IgD-negative memory B cell (primary cell): ENCODE measurements around the gene FRZB. TPM values are rescaled to one million over a fixed set of nuclear protein-coding genes. Genes with fewer than 3 reads are reported as not detected.

Experiments used
- H3K27ac Mint-ChIP-seq, 3 donors: one replicate each; pipeline ENCODE4 v1.8.0; 2020 to 2022; ENCODE audit warnings: mild to moderate bottlenecking in 3 of 3, mixed read lengths in 3 of 3, moderate library complexity in 1 of 3
- H3K27me3 Mint-ChIP-seq: one replicate; pipeline ENCODE4 v1.8.0; 2021; ENCODE audit warnings: mixed read lengths
- H3K36me3 Mint-ChIP-seq: one replicate; pipeline ENCODE4 v1.8.0; 2020; ENCODE audit warnings: mild to moderate bottlenecking, mixed read lengths
- H3K4me1 Mint-ChIP-seq, 3 donors: one replicate each; pipeline ENCODE4 v1.8.0; 2020 to 2022; ENCODE audit warnings: mixed read lengths in 3 of 3, mild to moderate bottlenecking in 1 of 3
- H3K4me3 Mint-ChIP-seq, 4 donors: one replicate each; pipeline ENCODE4 v1.8.0; 2020 to 2022; ENCODE audit warnings: mild to moderate bottlenecking in 4 of 4, mixed read lengths in 4 of 4, moderate library complexity in 3 of 4
- H3K9me3 Mint-ChIP-seq, 3 donors: one replicate each; pipeline ENCODE4 v1.8.0; 2020 to 2021; ENCODE audit warnings: mixed read lengths in 3 of 3, mild to moderate bottlenecking in 1 of 3
- polyA plus RNA-seq: library from polyadenylated mRNA; unstranded; fragments of 300-500 nt; fragmentation: Illumina TruSeq; gene quantifications from one replicate; pipeline ENCODE4 v1.2.3, GENCODE V29; 2021

The FRZB gene
- polyA plus RNA-seq, 1 donor from 2014 or later, result 0.90 TPM

GRCh38 chr2:182834293-182834692 is 32.1 kb downstream of the FRZB start:
- H3K9me3 Mint-ChIP-seq, result no peaks in the 10 kb centered on the region
- no peak overlapping the region for H3K4me3 Mint-ChIP-seq
- peaks cover 0 to 2% (median 0%) of the 10 kb centered on the region in 3 donors for H3K4me1 Mint-ChIP-seq
- peaks cover 6% of the 10 kb centered on the region for H3K27me3 Mint-ChIP-seq
- H3K27ac Mint-ChIP-seq, result no peak overlapping the region
- H3K36me3 Mint-ChIP-seq, result peaks cover 1% of the 10 kb centered on the region

- Mint-ChIP-seq H3K4me3 (no peak overlapping the region), H3K36me3 (peaks cover 1% of the 10 kb centered on the region), H3K9me3 (no peaks in the 10 kb centered on the region), H3K4me1 (peaks cover 0 to 2% (median 0%) of the 10 kb centered on the region in 3 donors), H3K27me3 (peaks cover 3% of the 10 kb centered on the region), H3K27ac (no peak overlapping the region)
Measured at GRCh38 chr2:182833084-182833854, 33.2 kb downstream of the FRZB start.

GRCh38 chr2:182831921-182832320 is 34.5 kb downstream of the FRZB start:
- H3K27ac Mint-ChIP-seq, result no peak overlapping the region
- H3K4me1 Mint-ChIP-seq, result peaks cover 0 to 2% (median 0%) of the 10 kb centered on the region in 3 donors
- no peak overlapping the region for H3K4me3 Mint-ChIP-seq
- peaks cover 3% of the 10 kb centered on the region for H3K27me3 Mint-ChIP-seq
- peaks cover 3% of the 10 kb centered on the region for H3K36me3 Mint-ChIP-seq
- no peaks in the 10 kb centered on the region for H3K9me3 Mint-ChIP-seq

GRCh38 chr2:182831101-182831500 is 35.3 kb downstream of the FRZB start:
- Mint-ChIP-seq H3K27me3 (peaks cover 3% of the 10 kb centered on the region), H3K4me3 (no peak overlapping the region), H3K9me3 (no peaks in the 10 kb centered on the region), H3K4me1 (peaks cover 0 to 2% (median 0%) of the 10 kb centered on the region in 3 donors), H3K27ac (no peak overlapping the region), H3K36me3 (peaks cover 3% of the 10 kb centered on the region)

- no peak overlapping the region for H3K27ac Mint-ChIP-seq
- H3K9me3 Mint-ChIP-seq, result no peaks in the 10 kb centered on the region
- H3K4me1 Mint-ChIP-seq, result no peaks in the 10 kb centered on the region
- no peak overlapping the region for H3K4me3 Mint-ChIP-seq
- peaks cover 3% of the 10 kb centered on the region for H3K36me3 Mint-ChIP-seq
- peaks cover 2% of the 10 kb centered on the region for H3K27me3 Mint-ChIP-seq
Measured at GRCh38 chr2:182827182-182827879, 39.1 kb downstream of the FRZB start.

GRCh38 chr2:182826496-182826895 is 39.9 kb downstream of the FRZB start:
- H3K27me3 Mint-ChIP-seq, result peaks cover 2% of the 10 kb centered on the region
- no peaks in the 10 kb centered on the region for H3K9me3 Mint-ChIP-seq
- peaks cover 3% of the 10 kb centered on the region for H3K36me3 Mint-ChIP-seq
- H3K4me3 Mint-ChIP-seq, result no peak overlapping the region
- H3K4me1 Mint-ChIP-seq, result no peaks in the 10 kb centered on the region
- H3K27ac Mint-ChIP-seq, result no peak overlapping the region

- no peak overlapping the region for H3K27ac Mint-ChIP-seq
- H3K27me3 Mint-ChIP-seq, result peaks cover 2% of the 10 kb centered on the region
- H3K4me1 Mint-ChIP-seq, result no peaks in the 10 kb centered on the region
- no peaks in the 10 kb centered on the region for H3K9me3 Mint-ChIP-seq
- H3K4me3 Mint-ChIP-seq, result no peak overlapping the region
- peaks cover 3% of the 10 kb centered on the region for H3K36me3 Mint-ChIP-seq
Measured at GRCh38 chr2:182826064-182826463, 40.4 kb downstream of the FRZB start.

- no peak overlapping the region for H3K27ac Mint-ChIP-seq
- H3K36me3 Mint-ChIP-seq, result peaks cover 2% of the 10 kb centered on the region
- no peaks in the 10 kb centered on the region for H3K9me3 Mint-ChIP-seq
- no peaks in the 10 kb centered on the region for H3K4me1 Mint-ChIP-seq
- H3K27me3 Mint-ChIP-seq, result peaks cover 2% of the 10 kb centered on the region
- no peak overlapping the region for H3K4me3 Mint-ChIP-seq
Measured at GRCh38 chr2:182824767-182825158, 41.7 kb downstream of the FRZB start.

- Mint-ChIP-seq H3K27me3 (peaks cover 3% of the 10 kb centered on the region), H3K27ac (no peak overlapping the region), H3K9me3 (no peaks in the 10 kb centered on the region), H3K4me3 (no peak overlapping the region), H3K36me3 (peaks cover 1% of the 10 kb centered on the region), H3K4me1 (no peaks in the 10 kb centered on the region)
Measured at GRCh38 chr2:182824056-182824766, 42.2 kb downstream of the FRZB start.

GRCh38 chr2:182822733-182823132 is 43.7 kb downstream of the FRZB start:
- no peaks in the 10 kb centered on the region for H3K9me3 Mint-ChIP-seq
- H3K36me3 Mint-ChIP-seq, result no peaks in the 10 kb centered on the region
- peaks cover 3% of the 10 kb centered on the region for H3K27me3 Mint-ChIP-seq
- no peak overlapping the region for H3K4me3 Mint-ChIP-seq
- H3K4me1 Mint-ChIP-seq, result no peaks in the 10 kb centered on the region
- no peak overlapping the region for H3K27ac Mint-ChIP-seq

- H3K36me3 Mint-ChIP-seq, result no peaks in the 10 kb centered on the region
- H3K27ac Mint-ChIP-seq, result no peak overlapping the region
- no peaks in the 10 kb centered on the region for H3K9me3 Mint-ChIP-seq
- no peaks in the 10 kb centered on the region for H3K4me1 Mint-ChIP-seq
- peaks cover 3% of the 10 kb centered on the region for H3K27me3 Mint-ChIP-seq
- no peak overlapping the region for H3K4me3 Mint-ChIP-seq
Measured at GRCh38 chr2:182821182-182821581, 45.3 kb downstream of the FRZB start.

GRCh38 chr2:182819412-182819811 is 47.0 kb downstream of the FRZB start:
- peaks cover 5% of the 10 kb centered on the region for H3K27me3 Mint-ChIP-seq
- no peaks in the 10 kb centered on the region for H3K9me3 Mint-ChIP-seq
- no peak overlapping the region for H3K27ac Mint-ChIP-seq
- H3K36me3 Mint-ChIP-seq, result no peaks in the 10 kb centered on the region
- no peak overlapping the region for H3K4me3 Mint-ChIP-seq
- H3K4me1 Mint-ChIP-seq, result no peaks in the 10 kb centered on the region

- Mint-ChIP-seq H3K4me1 (no peaks in the 10 kb centered on the region), H3K4me3 (no peak overlapping the region), H3K36me3 (no peaks in the 10 kb centered on the region), H3K27ac (no peak overlapping the region), H3K27me3 (peaks cover 7% of the 10 kb centered on the region), H3K9me3 (no peaks in the 10 kb centered on the region)
Measured at GRCh38 chr2:182818925-182819324, 47.5 kb downstream of the FRZB start.

- H3K9me3 Mint-ChIP-seq, result no peaks in the 10 kb centered on the region
- H3K4me1 Mint-ChIP-seq, result no peaks in the 10 kb centered on the region
- H3K27ac Mint-ChIP-seq, result no peak overlapping the region
- no peak overlapping the region for H3K4me3 Mint-ChIP-seq
- H3K36me3 Mint-ChIP-seq, result no peaks in the 10 kb centered on the region
- peaks cover 7% of the 10 kb centered on the region for H3K27me3 Mint-ChIP-seq
Measured at GRCh38 chr2:182818501-182818900, 47.9 kb downstream of the FRZB start.

- no peak overlapping the region for H3K27ac Mint-ChIP-seq
- no peaks in the 10 kb centered on the region for H3K36me3 Mint-ChIP-seq
- H3K4me1 Mint-ChIP-seq, result no peaks in the 10 kb centered on the region
- H3K4me3 Mint-ChIP-seq, result no peak overlapping the region
- H3K9me3 Mint-ChIP-seq, result no peaks in the 10 kb centered on the region
- peaks cover 5% of the 10 kb centered on the region for H3K27me3 Mint-ChIP-seq
Measured at GRCh38 chr2:182817558-182817957, 48.9 kb downstream of the FRZB start.
